IMR-90 (cell line): ENCODE results near the gene KCNK10. TPM values are rescaled to one million over a fixed set of nuclear protein-coding genes. Genes with fewer than 3 reads are reported as not detected.

Source experiments
- ATAC-seq: fragments of 200-7000 bp; cut with Tn5 transposase; 2 replicates; pipeline ENCODE4 v1.9.1; 2020; ENCODE audit warnings: low read depth, mild to moderate bottlenecking, moderate library complexity
- BruUV-seq: library from RNA; stranded (reverse); fragments of 400-500 nt; replicated peaks from 2 replicates; lab custom pipeline; 2021; lab: Mats Ljungman, UMichigan
- CTCF ChIA-PET: fragments of 300-600 bp; formaldehyde crosslinking; extraction: SDS; loops from one replicate; lab custom pipeline; 2021; ENCODE audit warnings: antibody characterized with exemption; lab: Yijun Ruan, JAX
- POLR2A ChIA-PET: fragments of 300-600 bp; sonication (Branson Sonifier 250); formaldehyde crosslinking; loops from one replicate; lab custom pipeline; 2022; ENCODE audit warnings: antibody characterized with exemption; ENCODE audit not compliant: unreplicated experiment; lab: Charles Lee
- DNase-seq: peaks from one replicate; pipeline ENCODE4 v3.0.0; 2013
- H2AFZ ChIP-seq: replicated peaks from 2 replicates; pipeline ENCODE3; 2013; ENCODE audit warnings: low read length, mild to moderate bottlenecking; ENCODE audit not compliant: poor library complexity
- H2AK5ac ChIP-seq: 2 replicates; pipeline ENCODE4 v1.6.1; 2013; ENCODE audit warnings: low read depth, low read length, inconsistent platforms
- H2AK9ac ChIP-seq: replicated peaks from 2 replicates; pipeline ENCODE3; 2013; ENCODE audit warnings: mild to moderate bottlenecking, low read depth, low read length, moderate library complexity; ENCODE audit not compliant: poor library complexity
- H2BK120ac ChIP-seq: 2 replicates; pipeline ENCODE4 v1.6.1; 2013; ENCODE audit warnings: low read depth, low read length, inconsistent platforms
- H2BK15ac ChIP-seq: 3 replicates; pipeline ENCODE4 v1.6.1; 2013; ENCODE audit warnings: low read depth, low read length, inconsistent platforms
- H2BK20ac ChIP-seq: 2 replicates; pipeline ENCODE4 v1.6.1; 2013; ENCODE audit warnings: low read depth, mild to moderate bottlenecking, inconsistent platforms, low read length, moderate library complexity
- H2BK5ac ChIP-seq: 2 replicates; pipeline ENCODE4 v1.6.1; 2013; ENCODE audit warnings: mild to moderate bottlenecking, low read depth, low read length, inconsistent platforms; ENCODE audit not compliant: poor library complexity, severe bottlenecking
- H3K14ac ChIP-seq: replicated peaks from 2 replicates; pipeline ENCODE4 v1.6.1; 2013; ENCODE audit warnings: low read depth, low read length, inconsistent platforms
- H3K18ac ChIP-seq: 2 replicates; pipeline ENCODE4 v1.6.1; 2013; ENCODE audit warnings: low read depth, low read length, control low read depth
- H3K23ac ChIP-seq: 2 replicates; pipeline ENCODE4 v1.6.1; 2013; ENCODE audit warnings: low read depth, low read length, inconsistent platforms
- H3K27ac ChIP-seq: 2 replicates; pipeline ENCODE4 v1.5.1; 2013; ENCODE audit warnings: mild to moderate bottlenecking, control low read depth, low read length; ENCODE audit not compliant: insufficient read depth
- H3K27me3 ChIP-seq: 2 replicates; pipeline ENCODE4 v1.6.1; 2013; ENCODE audit warnings: low read length; ENCODE audit not compliant: control insufficient read depth, insufficient read depth
- H3K36me3 ChIP-seq: 2 replicates; pipeline ENCODE4 v1.6.1; 2013; ENCODE audit warnings: low read length, mixed read lengths; ENCODE audit not compliant: control insufficient read depth, insufficient read depth
- H3K4ac ChIP-seq: 2 replicates; pipeline ENCODE4 v1.6.1; 2013; ENCODE audit warnings: low read depth, low read length, inconsistent platforms
- H3K4me1 ChIP-seq: 2 replicates; pipeline ENCODE4 v1.6.1; 2013; ENCODE audit warnings: low read length, mixed read lengths; ENCODE audit not compliant: control insufficient read depth, insufficient read depth
- H3K4me2 ChIP-seq: 2 replicates; pipeline ENCODE4 v1.6.1; 2013; ENCODE audit warnings: low read depth, mild to moderate bottlenecking, control low read depth, low read length, moderate library complexity
- H3K4me3 ChIP-seq: 2 replicates; pipeline ENCODE4 v1.5.1; 2013; ENCODE audit warnings: low read depth, mild to moderate bottlenecking, control low read depth, low read length, moderate library complexity; ENCODE audit not compliant: insufficient read depth
- H3K56ac ChIP-seq: 2 replicates; pipeline ENCODE4 v1.6.1; 2013; ENCODE audit warnings: low read length, inconsistent platforms; ENCODE audit not compliant: insufficient read depth; ENCODE audit errors: extremely low read depth
- H3K79me1 ChIP-seq, 2 experiments: 2 replicates each; pipeline ENCODE4 v1.6.1; 2013; ENCODE audit warnings: low read length in 2 of 2, inconsistent platforms in 1 of 2, low read depth in 1 of 2
- H3K9ac ChIP-seq: 2 replicates; pipeline ENCODE4 v1.6.1; 2013; ENCODE audit warnings: low read depth, low read length, control low read depth
- H3K9me1 ChIP-seq: 2 replicates; pipeline ENCODE4 v1.6.1; 2013; ENCODE audit warnings: low read length, inconsistent platforms; ENCODE audit not compliant: insufficient read depth
- H3K9me3 ChIP-seq: 2 replicates; pipeline ENCODE4 v1.6.1; 2013; ENCODE audit warnings: low read length; ENCODE audit not compliant: control insufficient read depth, insufficient read depth
- H4K20me1 ChIP-seq: 2 replicates; pipeline ENCODE4 v1.6.1; 2013; ENCODE audit warnings: low read length, inconsistent platforms; ENCODE audit not compliant: insufficient read depth
- H4K5ac ChIP-seq: 2 replicates; pipeline ENCODE4 v1.6.1; 2013; ENCODE audit warnings: mild to moderate bottlenecking, low read depth, low read length, control low read depth
- H4K8ac ChIP-seq, 2 experiments: 2 replicates each; pipeline ENCODE4 v1.6.1; 2013; ENCODE audit warnings: low read depth in 2 of 2, low read length in 2 of 2, control low read depth in 1 of 2, inconsistent platforms in 1 of 2
- H4K91ac ChIP-seq: 2 replicates; pipeline ENCODE4 v1.6.1; 2013; ENCODE audit warnings: low read depth, low read length, inconsistent platforms; ENCODE audit not compliant: insufficient read depth
- BHLHE40 ChIP-seq: fragments of 150-350 bp; IDR thresholded peaks from 2 replicates; pipeline ENCODE4 v1.6.1; 2016; ENCODE audit warnings: mild to moderate bottlenecking, low read depth, low read length
- CEBPB ChIP-seq: IDR thresholded peaks from 2 replicates; pipeline ENCODE4 v1.6.1; 2012; ENCODE audit warnings: low read depth, low read length, improper control_type of control experiment
- CHD1 ChIP-seq: IDR thresholded peaks from 2 replicates; pipeline ENCODE4 v1.6.1; 2012; ENCODE audit warnings: low read depth, low read length, improper control_type of control experiment
- FOS ChIP-seq: fragments of 150-350 bp; IDR thresholded peaks from 2 replicates; pipeline ENCODE4 v1.6.1; 2016; ENCODE audit warnings: low read depth, low read length
- MAFK ChIP-seq: IDR thresholded peaks from 2 replicates; pipeline ENCODE4 v1.6.1; 2012; ENCODE audit warnings: low read depth, low read length, improper control_type of control experiment
- MAZ ChIP-seq: IDR thresholded peaks from 2 replicates; pipeline ENCODE4 v1.6.1; 2012; ENCODE audit warnings: low read depth, mild to moderate bottlenecking, low read length, improper control_type of control experiment, moderate library complexity, borderline replicate concordance
- MXI1 ChIP-seq: IDR thresholded peaks from 2 replicates; pipeline ENCODE4 v1.6.1; 2012; ENCODE audit warnings: low read depth, mild to moderate bottlenecking, low read length, moderate library complexity, borderline replicate concordance
- NFE2L2 ChIP-seq: fragments of 150-350 bp; IDR thresholded peaks from 2 replicates; pipeline ENCODE4 v1.6.1; 2016; ENCODE audit warnings: low read depth, mild to moderate bottlenecking, low read length
- POLR2A ChIP-seq: IDR thresholded peaks from 2 replicates; pipeline ENCODE4 v1.6.1; 2012; ENCODE audit warnings: mild to moderate bottlenecking, low read depth, low read length
- RAD21 ChIP-seq: IDR thresholded peaks from 2 replicates; pipeline ENCODE4 v1.6.1; 2012; ENCODE audit warnings: low read length, improper control_type of control experiment
- RCOR1 ChIP-seq: IDR thresholded peaks from 2 replicates; pipeline ENCODE4 v1.6.1; 2012; ENCODE audit warnings: mild to moderate bottlenecking, low read length, improper control_type of control experiment; ENCODE audit not compliant: insufficient replicate concordance
- RFX5 ChIP-seq: IDR thresholded peaks from 2 replicates; pipeline ENCODE4 v1.8.0; 2012; ENCODE audit warnings: low read depth, mild to moderate bottlenecking, low read length, moderate library complexity
- SMC3 ChIP-seq: fragments of 150-350 bp; IDR thresholded peaks from 2 replicates; pipeline ENCODE4 v1.6.1; 2016; ENCODE audit warnings: low read depth, mild to moderate bottlenecking, antibody characterized with exemption, low read length, moderate library complexity
- WGBS, 2 experiments: methylation state at CpG; one replicate each; pipeline versions ENCODE4 v1.1.5 to v1.1.7; 2013; ENCODE audit warnings: missing lambda C conversion rate in 2 of 2; ENCODE audit not compliant: insufficient read length in 1 of 2; ENCODE audit errors: extremely low coverage in 2 of 2; 5-methylcytosine and 5-hydroxymethylcytosine counted together
- dilution Hi-C: fragments of 300-500 bp; cut with HindIII; formaldehyde crosslinking; loops from one replicate; pipeline ENCODE4 v1.14.3; 2018; ENCODE audit warnings: low sequenced_read_pairs; ENCODE audit not compliant: unreplicated experiment
- in situ Hi-C: fragments of 300-500 bp; cut with MboI; formaldehyde crosslinking; loops from 3 replicates; pipeline ENCODE4 v1.14.3; 2019; ENCODE audit warnings: low sequenced_read_pairs, inconsistent platforms, mixed read lengths
- intact Hi-C: fragments of 100-400 bp; cut with micrococcal nuclease; formaldehyde crosslinking; loops from 2 replicates; pipeline ENCODE4 v1.10.0; 2022
- polyA plus RNA-seq, 3 experiments: library from polyadenylated mRNA; depleted of rRNA; stranded (reverse); fragments of >200 nt; gene quantifications; 2 replicates each; pipeline ENCODE4 v1.2.3, GENCODE V29; 2012; ENCODE audit warnings: low replicate concordance in 1 of 3
- total RNA-seq: library from RNA; depleted of rRNA; stranded (reverse); fragments of >200 nt; gene quantifications from 2 replicates; pipeline ENCODE4 v1.2.3, GENCODE V29; 2012
- TF ChIP-seq, protein P1 (sequence below): conservative IDR thresholded peaks from 2 replicates; pipeline ENCODE4 v1.5.1; 2012; ENCODE audit warnings: mild to moderate bottlenecking, low read depth, low read length, improper control_type of control experiment
- TF ChIP-seq, protein P2 (sequence below): fragments of 150-350 bp; IDR thresholded peaks from 2 replicates; pipeline ENCODE4 v1.6.1; 2017; ENCODE audit warnings: mild to moderate bottlenecking, antibody characterized with exemption, low read length, low read depth
- TF ChIP-seq, protein P3 (sequence below): fragments of 150-350 bp; IDR thresholded peaks from 2 replicates; pipeline ENCODE4 v1.6.1; 2016; ENCODE audit warnings: low read depth, mild to moderate bottlenecking, low read length, moderate library complexity, borderline replicate concordance

Gene KCNK10
- total and polyA plus RNA-seq, 2 of the 4 experiments (the other 2 are of a cell fraction) = not detected

DNA sequence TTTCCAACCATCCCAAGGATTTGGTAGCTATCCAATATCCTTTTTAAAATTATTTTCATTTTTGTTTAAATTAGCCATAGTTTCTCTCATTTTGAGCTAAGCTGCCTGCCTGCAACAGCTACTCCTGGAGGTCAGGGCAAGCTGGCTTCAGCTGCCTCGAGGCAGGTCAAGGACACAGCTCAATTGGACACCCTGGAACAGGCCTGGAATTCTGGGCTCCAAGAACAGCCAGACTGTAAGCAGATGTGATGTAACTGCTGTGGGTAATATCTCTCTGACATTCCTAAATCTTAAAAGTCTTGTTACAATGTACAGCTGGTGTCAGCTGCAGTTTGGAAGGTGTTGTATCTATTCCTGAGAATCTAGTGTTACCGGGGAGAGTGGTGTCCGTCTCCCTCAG is 119.8 kb downstream of the KCNK10 start:
- in situ Hi-C loops = no loop called here
- POLR2A ChIA-PET = no interaction called here

More for the DNA sequence above, 119.8 kb downstream of the KCNK10 start:
- no peak overlapping the region for H2AK5ac ChIP-seq
- H4K5ac ChIP-seq = no peak overlapping the region
- no peaks in the 10 kb centered on the region for H3K36me3 ChIP-seq
- no peaks in the 10 kb centered on the region for H3K9me3 ChIP-seq
- intact Hi-C loops (no loop called here), dilution Hi-C loops (no loop called here)
- no peak for TF ChIP-seq CHD1
- no peak for TF ChIP-seq NFE2L2
- TF ChIP-seq, protein P1, sequence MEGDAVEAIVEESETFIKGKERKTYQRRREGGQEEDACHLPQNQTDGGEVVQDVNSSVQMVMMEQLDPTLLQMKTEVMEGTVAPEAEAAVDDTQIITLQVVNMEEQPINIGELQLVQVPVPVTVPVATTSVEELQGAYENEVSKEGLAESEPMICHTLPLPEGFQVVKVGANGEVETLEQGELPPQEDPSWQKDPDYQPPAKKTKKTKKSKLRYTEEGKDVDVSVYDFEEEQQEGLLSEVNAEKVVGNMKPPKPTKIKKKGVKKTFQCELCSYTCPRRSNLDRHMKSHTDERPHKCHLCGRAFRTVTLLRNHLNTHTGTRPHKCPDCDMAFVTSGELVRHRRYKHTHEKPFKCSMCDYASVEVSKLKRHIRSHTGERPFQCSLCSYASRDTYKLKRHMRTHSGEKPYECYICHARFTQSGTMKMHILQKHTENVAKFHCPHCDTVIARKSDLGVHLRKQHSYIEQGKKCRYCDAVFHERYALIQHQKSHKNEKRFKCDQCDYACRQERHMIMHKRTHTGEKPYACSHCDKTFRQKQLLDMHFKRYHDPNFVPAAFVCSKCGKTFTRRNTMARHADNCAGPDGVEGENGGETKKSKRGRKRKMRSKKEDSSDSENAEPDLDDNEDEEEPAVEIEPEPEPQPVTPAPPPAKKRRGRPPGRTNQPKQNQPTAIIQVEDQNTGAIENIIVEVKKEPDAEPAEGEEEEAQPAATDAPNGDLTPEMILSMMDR = no peak
- no peak for TF ChIP-seq POLR2A
- TF ChIP-seq, protein P2, sequence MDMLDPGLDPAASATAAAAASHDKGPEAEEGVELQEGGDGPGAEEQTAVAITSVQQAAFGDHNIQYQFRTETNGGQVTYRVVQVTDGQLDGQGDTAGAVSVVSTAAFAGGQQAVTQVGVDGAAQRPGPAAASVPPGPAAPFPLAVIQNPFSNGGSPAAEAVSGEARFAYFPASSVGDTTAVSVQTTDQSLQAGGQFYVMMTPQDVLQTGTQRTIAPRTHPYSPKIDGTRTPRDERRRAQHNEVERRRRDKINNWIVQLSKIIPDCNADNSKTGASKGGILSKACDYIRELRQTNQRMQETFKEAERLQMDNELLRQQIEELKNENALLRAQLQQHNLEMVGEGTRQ = no peak
- no peak for TF ChIP-seq FOS
- no peak for TF ChIP-seq RCOR1
- no peak for TF ChIP-seq CEBPB
- TF ChIP-seq RFX5 = no peak
- TF ChIP-seq MAZ = no peak
- no peak for TF ChIP-seq RAD21
- TF ChIP-seq, protein P3, sequence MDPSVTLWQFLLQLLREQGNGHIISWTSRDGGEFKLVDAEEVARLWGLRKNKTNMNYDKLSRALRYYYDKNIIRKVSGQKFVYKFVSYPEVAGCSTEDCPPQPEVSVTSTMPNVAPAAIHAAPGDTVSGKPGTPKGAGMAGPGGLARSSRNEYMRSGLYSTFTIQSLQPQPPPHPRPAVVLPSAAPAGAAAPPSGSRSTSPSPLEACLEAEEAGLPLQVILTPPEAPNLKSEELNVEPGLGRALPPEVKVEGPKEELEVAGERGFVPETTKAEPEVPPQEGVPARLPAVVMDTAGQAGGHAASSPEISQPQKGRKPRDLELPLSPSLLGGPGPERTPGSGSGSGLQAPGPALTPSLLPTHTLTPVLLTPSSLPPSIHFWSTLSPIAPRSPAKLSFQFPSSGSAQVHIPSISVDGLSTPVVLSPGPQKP = no peak
- no peak for TF ChIP-seq BHLHE40
- TF ChIP-seq SMC3 = no peak
- no peak for TF ChIP-seq MAFK
- no peak for TF ChIP-seq MXI1
- no peaks in the 10 kb centered on the region for H3K79me1 ChIP-seq
- no peak overlapping the region for H3K27ac ChIP-seq
- H4K20me1 ChIP-seq = no peaks in the 10 kb centered on the region
- H3K4me3 ChIP-seq = no peak overlapping the region
- no peak overlapping the region for H3K4me2 ChIP-seq
- WGBS, 2 experiments = 0% methylated on average over 1 of the region's 3 CpGs; no CpG with 5 or more reads in 1 of the 2 experiments
- no peak overlapping the region for H4K8ac ChIP-seq
- BruUV-seq = no TSS peak
- H3K27me3 ChIP-seq = no peaks in the 10 kb centered on the region
- H3K14ac ChIP-seq = no peak overlapping the region
- H3K4me1 ChIP-seq = no peaks in the 10 kb centered on the region
- CTCF ChIA-PET = no interaction called here
- no peak overlapping the region for H2AFZ ChIP-seq
- no peak overlapping the region for H2BK5ac ChIP-seq
- H2BK120ac ChIP-seq = no peak overlapping the region
- H3K4ac ChIP-seq = no peak overlapping the region
- H3K23ac ChIP-seq = no peak overlapping the region
- no peak overlapping the region for H3K56ac ChIP-seq
- no peak overlapping the region for H2BK20ac ChIP-seq
- H3K9me1 ChIP-seq = no peaks in the 10 kb centered on the region
- no peak overlapping the region for H4K91ac ChIP-seq
- no peak overlapping the region for H2BK15ac ChIP-seq
- DNase-seq = no peak
- ATAC-seq = no peak
- H2AK9ac ChIP-seq = no peak overlapping the region
- H3K18ac ChIP-seq = no peak overlapping the region
- no peak overlapping the region for H3K9ac ChIP-seq
